HG03135 (cell line): ENCODE measurements around the gene FMNL1.

Source experiments
- ATAC-seq: cut with Tn5 transposase; IDR thresholded peaks from one replicate; pipeline ENCODE4 v1.9.1; 2021; ENCODE audit warnings: mild to moderate bottlenecking, moderate library complexity; ENCODE audit not compliant: unreplicated experiment

The FMNL1 gene

GRCh38 chr17:45277216-45277849 lies 55.6 kb downstream of the FMNL1 start:
- ATAC-seq = no peak

GRCh38 chr17:45277992-45278391 lies 56.3 kb downstream of the FMNL1 start:
- no peak for ATAC-seq

GRCh38 chr17:45279898-45280297 lies 58.2 kb downstream of the FMNL1 start:
- no peak for ATAC-seq

GRCh38 chr17:45282683-45283644 lies 61.3 kb downstream of the FMNL1 start:
- no peak for ATAC-seq

- no peak for ATAC-seq
Observed at GRCh38 chr17:45283711-45284110, 62.0 kb downstream of the FMNL1 start.

- ATAC-seq = no peak
Observed at GRCh38 chr17:45284176-45285140, 62.8 kb downstream of the FMNL1 start.

GRCh38 chr17:45286286-45286685 lies 64.6 kb downstream of the FMNL1 start:
- no peak for ATAC-seq

GRCh38 chr17:45287526-45288500 lies 66.1 kb downstream of the FMNL1 start:
- no peak for ATAC-seq

- no peak for ATAC-seq
Observed at GRCh38 chr17:45288825-45289224, 67.1 kb downstream of the FMNL1 start.

- no peak for ATAC-seq
Observed at GRCh38 chr17:45289301-45290268, 67.9 kb downstream of the FMNL1 start.

- no peak for ATAC-seq
Observed at GRCh38 chr17:45290269-45290765, 68.6 kb downstream of the FMNL1 start.

- ATAC-seq = no peak
Observed at GRCh38 chr17:45291171-45291805, 69.6 kb downstream of the FMNL1 start.

- ATAC-seq = no peak
Observed at GRCh38 chr17:45292696-45293412, 71.2 kb downstream of the FMNL1 start.

- no peak for ATAC-seq
Observed at GRCh38 chr17:45293413-45294211, 71.9 kb downstream of the FMNL1 start.

GRCh38 chr17:45294506-45294905 lies 72.8 kb downstream of the FMNL1 start:
- no peak for ATAC-seq

- ATAC-seq = no peak
Observed at GRCh38 chr17:45296003-45296832, 74.5 kb downstream of the FMNL1 start.
